ENCODE results near the gene MAPT.
A peak's percentile ranks its signal among the peaks of the same experiment; 100 is the strongest.

The MAPT gene

GRCh38 chr17:45960311-45960710, 66.0 kb downstream of the MAPT start:
- Histone ChIP-seq H3K4ac (ENCODE audit: low read depth in 1 of 2, low read length in 2 of 2) (no peak overlapping the region), H2AFZ (ENCODE audit: low read depth, low read length) (no peak overlapping the region), H4K8ac (ENCODE audit: low read length) (no peak overlapping the region), H3K27ac (ENCODE audit: low read length, poor library complexity, severe bottlenecking) (no peak overlapping the region), H3K9me3 (ENCODE audit: control insufficient read depth, low read length) (no peaks in the 10 kb centered on the region), H2BK15ac (ENCODE audit: low read depth, poor library complexity, severe bottlenecking) (no peak overlapping the region), H4K91ac (ENCODE audit: low read length) (no peak overlapping the region), H3K79me1 (replicated peaks; ENCODE audit: low read length, poor library complexity, severe bottlenecking) (no peaks in the 10 kb centered on the region), H3K4me2 (ENCODE audit: low read length, poor library complexity, severe bottlenecking) (no peak overlapping the region), H3K9ac (ENCODE audit: low read length) (no peak overlapping the region), H2BK12ac (ENCODE audit: low read length in 2 of 2) (no peak overlapping the region), H2BK5ac (ENCODE audit: low read depth, low read length, poor library complexity, severe bottlenecking) (no peak overlapping the region), H3K4me3 (ENCODE audit: insufficient read depth in 1 of 2, low read depth in 1 of 2, low read length in 2 of 2) (no peak overlapping the region), H2AK5ac (ENCODE audit: low read length, severe bottlenecking) (no peak overlapping the region), H3K27me3 (ENCODE audit: control insufficient read depth in 1 of 2, insufficient read depth in 1 of 2, low read length in 2 of 2) (peaks cover 0 to 10% of the 10 kb centered on the region in 2 experiments), H3K14ac (ENCODE audit: low read length in 2 of 2) (no peak overlapping the region), H3K4me1 (ENCODE audit: control insufficient read depth, insufficient read depth, low read depth, low read length) (peaks cover 1% of the 10 kb centered on the region), H3K18ac (ENCODE audit: low read depth in 1 of 2, low read length in 2 of 2) (no peak overlapping the region), H3K23ac (ENCODE audit: low read length in 2 of 2) (no peak overlapping the region), H2BK120ac (ENCODE audit: low read depth, low read length) (no peak overlapping the region), H3K36me3 (ENCODE audit: control insufficient read depth in 1 of 2, insufficient read depth in 2 of 2, low read depth in 1 of 2, low read length in 2 of 2) (no peaks in the 10 kb centered on the region)
- DNase-seq = no peak
- 96% methylated on average over 3 of the region's 4 CpGs for WGBS

- H3K23ac ChIP-seq (ENCODE audit: low read length in 2 of 2) = no peak overlapping the region
- no peak overlapping the region for H2AK5ac ChIP-seq (ENCODE audit: low read length, severe bottlenecking)
- H3K27ac ChIP-seq (ENCODE audit: low read length, poor library complexity, severe bottlenecking) = no peak overlapping the region
- no peaks in the 10 kb centered on the region for H3K9me3 ChIP-seq (ENCODE audit: control insufficient read depth, low read length)
- no peak overlapping the region for H3K14ac ChIP-seq (ENCODE audit: low read length in 2 of 2)
- H3K4ac ChIP-seq (ENCODE audit: low read depth in 1 of 2, low read length in 2 of 2) = no peak overlapping the region
- no peak overlapping the region for H3K18ac ChIP-seq (ENCODE audit: low read depth in 1 of 2, low read length in 2 of 2)
- no peak overlapping the region for H4K91ac ChIP-seq (ENCODE audit: low read length)
- H2BK120ac ChIP-seq (ENCODE audit: low read depth, low read length) = no peak overlapping the region
- no peak overlapping the region for H3K4me3 ChIP-seq (ENCODE audit: insufficient read depth in 1 of 2, low read depth in 1 of 2, low read length in 2 of 2)
- H2AFZ ChIP-seq (ENCODE audit: low read depth, low read length) = no peak overlapping the region
- H3K4me2 ChIP-seq (ENCODE audit: low read length, poor library complexity, severe bottlenecking) = no peak overlapping the region
- no peak overlapping the region for H2BK15ac ChIP-seq (ENCODE audit: low read depth, poor library complexity, severe bottlenecking)
- H2BK5ac ChIP-seq (ENCODE audit: low read depth, low read length, poor library complexity, severe bottlenecking) = no peak overlapping the region
- H3K36me3 ChIP-seq (ENCODE audit: control insufficient read depth in 1 of 2, insufficient read depth in 2 of 2, low read depth in 1 of 2, low read length in 2 of 2) = no peaks in the 10 kb centered on the region
- H2BK12ac ChIP-seq (ENCODE audit: low read length in 2 of 2) = no peak overlapping the region
- H3K4me1 ChIP-seq (ENCODE audit: control insufficient read depth, insufficient read depth, low read depth, low read length) = peaks cover 1% of the 10 kb centered on the region
- H3K9ac ChIP-seq (ENCODE audit: low read length) = no peak overlapping the region
- no peak for DNase-seq
- peaks cover 9 to 16% of the 10 kb centered on the region in 2 experiments for H3K27me3 ChIP-seq (ENCODE audit: control insufficient read depth in 1 of 2, insufficient read depth in 1 of 2, low read length in 2 of 2)
- WGBS = 73% methylated on average over 6 of the region's 6 CpGs
- H4K8ac ChIP-seq (ENCODE audit: low read length) = no peak overlapping the region
- no peaks in the 10 kb centered on the region for H3K79me1 ChIP-seq (replicated peaks; ENCODE audit: low read length, poor library complexity, severe bottlenecking)
Observed at GRCh38 chr17:45961206-45961605, 66.9 kb downstream of the MAPT start.

GRCh38 chr17:45962221-45962972, 68.0 kb downstream of the MAPT start:
- no peak for DNase-seq
- no peak overlapping the region for H3K4ac ChIP-seq (ENCODE audit: low read depth in 1 of 2, low read length in 2 of 2)
- H2BK15ac ChIP-seq (ENCODE audit: low read depth, poor library complexity, severe bottlenecking) = no peak overlapping the region
- WGBS = 92% methylated on average over 10 of the region's 12 CpGs
- H2BK12ac ChIP-seq (ENCODE audit: low read length in 2 of 2) = no peak overlapping the region
- no peaks in the 10 kb centered on the region for H3K36me3 ChIP-seq (ENCODE audit: control insufficient read depth in 1 of 2, insufficient read depth in 2 of 2, low read depth in 1 of 2, low read length in 2 of 2)
- H3K79me1 ChIP-seq (replicated peaks; ENCODE audit: low read length, poor library complexity, severe bottlenecking) = no peaks in the 10 kb centered on the region
- no peak overlapping the region for H3K18ac ChIP-seq (ENCODE audit: low read depth in 1 of 2, low read length in 2 of 2)
- peaks cover 1% of the 10 kb centered on the region for H3K4me1 ChIP-seq (ENCODE audit: control insufficient read depth, insufficient read depth, low read depth, low read length)
- no peak overlapping the region for H3K9ac ChIP-seq (ENCODE audit: low read length)
- H2AK5ac ChIP-seq (ENCODE audit: low read length, severe bottlenecking) = no peak overlapping the region
- H2AFZ ChIP-seq (ENCODE audit: low read depth, low read length) = no peak overlapping the region
- no peak overlapping the region for H3K27ac ChIP-seq (ENCODE audit: low read length, poor library complexity, severe bottlenecking)
- H4K8ac ChIP-seq (ENCODE audit: low read length) = no peak overlapping the region
- no peak overlapping the region for H4K91ac ChIP-seq (ENCODE audit: low read length)
- H3K14ac ChIP-seq (ENCODE audit: low read length in 2 of 2) = no peak overlapping the region
- H3K4me2 ChIP-seq (ENCODE audit: low read length, poor library complexity, severe bottlenecking) = no peak overlapping the region
- no peak overlapping the region for H3K4me3 ChIP-seq (ENCODE audit: insufficient read depth in 1 of 2, low read depth in 1 of 2, low read length in 2 of 2)
- H3K9me3 ChIP-seq (ENCODE audit: control insufficient read depth, low read length) = no peaks in the 10 kb centered on the region
- peaks cover 20 to 23% of the 10 kb centered on the region in 2 experiments for H3K27me3 ChIP-seq (ENCODE audit: control insufficient read depth in 1 of 2, insufficient read depth in 1 of 2, low read length in 2 of 2)
- no peak overlapping the region for H2BK120ac ChIP-seq (ENCODE audit: low read depth, low read length)
- no peak overlapping the region for H3K23ac ChIP-seq (ENCODE audit: low read length in 2 of 2)
- H2BK5ac ChIP-seq (ENCODE audit: low read depth, low read length, poor library complexity, severe bottlenecking) = no peak overlapping the region

GRCh38 chr17:45963283-45963682, 68.9 kb downstream of the MAPT start:
- Histone ChIP-seq H3K4me3 (ENCODE audit: insufficient read depth in 1 of 2, low read depth in 1 of 2, low read length in 2 of 2) (no peak overlapping the region), H3K23ac (ENCODE audit: low read length in 2 of 2) (no peak overlapping the region), H4K91ac (ENCODE audit: low read length) (no peak overlapping the region), H3K27me3 (ENCODE audit: control insufficient read depth in 1 of 2, insufficient read depth in 1 of 2, low read length in 2 of 2) (peaks cover 28 to 32% of the 10 kb centered on the region in 2 experiments), H4K8ac (ENCODE audit: low read length) (no peak overlapping the region), H3K4ac (ENCODE audit: low read depth in 1 of 2, low read length in 2 of 2) (no peak overlapping the region), H3K14ac (ENCODE audit: low read length in 2 of 2) (no peak overlapping the region), H3K4me2 (ENCODE audit: low read length, poor library complexity, severe bottlenecking) (no peak overlapping the region), H2BK12ac (ENCODE audit: low read length in 2 of 2) (peak overlapping the region in 1 of 2 experiments; percentile 15), H2BK120ac (ENCODE audit: low read depth, low read length) (no peak overlapping the region), H2AK5ac (ENCODE audit: low read length, severe bottlenecking) (no peak overlapping the region), H2BK5ac (ENCODE audit: low read depth, low read length, poor library complexity, severe bottlenecking) (no peak overlapping the region), H3K79me1 (replicated peaks; ENCODE audit: low read length, poor library complexity, severe bottlenecking) (no peaks in the 10 kb centered on the region), H3K18ac (ENCODE audit: low read depth in 1 of 2, low read length in 2 of 2) (no peak overlapping the region), H2AFZ (ENCODE audit: low read depth, low read length) (no peak overlapping the region), H3K27ac (ENCODE audit: low read length, poor library complexity, severe bottlenecking) (no peak overlapping the region), H3K9ac (ENCODE audit: low read length) (no peak overlapping the region), H2BK15ac (ENCODE audit: low read depth, poor library complexity, severe bottlenecking) (no peak overlapping the region), H3K9me3 (ENCODE audit: control insufficient read depth, low read length) (no peaks in the 10 kb centered on the region), H3K4me1 (ENCODE audit: control insufficient read depth, insufficient read depth, low read depth, low read length) (peaks cover 1% of the 10 kb centered on the region), H3K36me3 (ENCODE audit: control insufficient read depth in 1 of 2, insufficient read depth in 2 of 2, low read depth in 1 of 2, low read length in 2 of 2) (no peaks in the 10 kb centered on the region)
- no peak for DNase-seq
- WGBS = 76% methylated on average over 5 of the region's 5 CpGs
